ENCODE measurements around the gene PRSS38. TPM values are rescaled to one million over a fixed set of nuclear protein-coding genes. Genes with fewer than 3 reads are reported as not detected.

The PRSS38 gene
- total RNA-seq, 4 donors from 2014 or later = not detected

DNA sequence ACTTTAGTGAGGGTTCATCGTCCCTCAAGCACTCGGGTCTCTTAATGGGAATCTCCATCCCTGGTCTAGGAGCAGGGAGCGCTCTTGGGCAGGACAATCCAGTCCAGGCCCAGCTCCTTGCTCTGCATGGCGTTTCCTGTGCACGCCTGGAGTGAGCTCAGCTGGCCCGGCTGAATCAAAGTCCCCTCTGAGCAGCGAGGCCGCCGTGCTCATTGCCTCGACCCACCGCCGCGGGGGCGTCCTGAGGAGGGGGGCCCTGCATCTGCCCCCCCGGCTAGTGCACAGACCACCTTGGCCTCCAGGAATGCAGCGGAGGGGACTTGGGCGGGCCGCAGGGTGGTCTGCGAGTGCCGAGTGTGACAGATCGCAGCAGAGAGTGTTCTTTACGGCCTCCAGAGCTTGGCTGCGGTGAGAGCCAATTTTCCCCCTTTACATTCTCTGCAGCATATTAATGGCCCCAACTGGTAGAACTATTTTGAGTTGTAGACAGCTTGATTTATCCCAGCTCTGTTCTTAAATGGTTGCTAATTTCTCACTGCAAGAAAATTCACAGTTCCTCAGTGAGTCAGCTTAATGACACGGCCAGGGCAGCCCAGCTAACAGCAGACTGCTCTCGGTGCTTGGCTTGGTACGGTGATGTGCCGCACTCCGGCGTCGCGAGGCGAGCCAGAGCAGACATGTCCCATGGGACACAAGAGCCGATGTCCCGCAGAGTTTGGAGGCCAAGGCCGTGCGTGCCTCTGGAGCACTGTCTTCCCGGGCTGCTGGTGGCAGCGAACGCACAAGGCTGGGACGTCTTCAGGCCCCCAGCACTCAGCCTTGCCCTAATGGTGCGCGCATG is 40.4 kb upstream of the PRSS38 start:
- Histone ChIP-seq H3K4me3 (no peak overlapping the region), H3K4me1 (peaks cover 0 to 21% (median 0%) of the 10 kb centered on the region in 3 donors), H3K27me3 (no peaks in the 10 kb centered on the region), H3K27ac (peak overlapping the region in 3 of 4 donors; percentile 42 to 59 (median 50)), H3K36me3 (peaks cover 0 to 69% of the 10 kb centered on the region in 2 donors), H3K9me3 (no peaks in the 10 kb centered on the region)
- WGBS, 2 donors (ENCODE audit: low coverage in 1 of 2) = 37 to 86% methylated on average over 4 to 20 of the region's 42 CpGs
- TF ChIP-seq EP300 (IDR thresholded peaks at IDR 0.05) (no peak), POLR2AphosphoS5 (IDR thresholded peaks at IDR 0.05) (peak; percentile 58)
- peak; percentile 63 for ATAC-seq

DNA sequence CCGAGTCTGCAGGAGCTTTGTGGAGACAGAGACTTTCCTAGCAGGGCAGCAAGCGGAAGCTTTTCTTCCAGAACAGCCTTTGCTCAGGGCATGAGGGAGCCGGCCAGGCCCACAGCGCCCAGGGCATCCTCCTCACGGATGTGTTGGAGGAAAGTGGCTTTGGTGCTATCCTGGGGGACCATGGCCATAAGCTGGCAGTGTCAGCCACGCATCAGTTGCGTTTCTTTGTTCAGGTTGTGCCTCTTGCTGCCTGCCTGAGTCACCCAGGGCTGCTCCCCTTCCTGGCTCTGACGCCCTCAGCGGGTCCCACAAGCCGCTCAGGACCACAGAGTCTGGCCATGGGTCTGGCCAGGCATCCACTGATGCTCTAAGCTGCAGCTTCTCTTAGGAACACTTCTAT is 39.6 kb upstream of the PRSS38 start:
- TF ChIP-seq POLR2A (IDR thresholded peaks at IDR 0.05) = no peak
- no peak for TF ChIP-seq EP300 (IDR thresholded peaks at IDR 0.05)
- no peak for TF ChIP-seq CTCF (IDR thresholded peaks at IDR 0.05)
- no peak for TF ChIP-seq POLR2AphosphoS5 (IDR thresholded peaks at IDR 0.05)
- peaks cover 0 to 21% (median 0%) of the 10 kb centered on the region in 3 donors for H3K4me1 ChIP-seq
- H3K27ac ChIP-seq = peak overlapping the region in 2 of 4 donors; percentile 42 to 59
- WGBS, 2 donors (ENCODE audit: low coverage in 1 of 2) = 91 to 100% methylated on average over 1 to 4 of the region's 10 CpGs
- H3K27me3 ChIP-seq = no peaks in the 10 kb centered on the region
- no peak for ATAC-seq
- H3K4me3 ChIP-seq = no peak overlapping the region
- no peaks in the 10 kb centered on the region for H3K9me3 ChIP-seq
- H3K36me3 ChIP-seq = peaks cover 0 to 69% of the 10 kb centered on the region in 2 donors

- Histone ChIP-seq H3K36me3 (peaks cover 0 to 69% of the 10 kb centered on the region in 2 donors), H3K9me3 (no peaks in the 10 kb centered on the region), H3K4me1 (peaks cover 0 to 21% (median 0%) of the 10 kb centered on the region in 3 donors), H3K4me3 (no peak overlapping the region), H3K27ac (no peak overlapping the region), H3K27me3 (no peaks in the 10 kb centered on the region)
- TF ChIP-seq POLR2A (IDR thresholded peaks at IDR 0.05) (no peak), CTCF (IDR thresholded peaks at IDR 0.05) (no peak), EP300 (IDR thresholded peaks at IDR 0.05) (no peak), POLR2AphosphoS5 (IDR thresholded peaks at IDR 0.05) (no peak)
- WGBS, 2 donors (ENCODE audit: low coverage in 1 of 2) = 36 to 85% methylated on average over 2 to 3 of the region's 7 CpGs
- no peak for ATAC-seq
Observed at GRCh38 chr1:227776331-227776771, 39.1 kb upstream of the PRSS38 start.

GRCh38 chr1:227777156-227777555 is 38.3 kb upstream of the PRSS38 start:
- TF ChIP-seq CTCF (IDR thresholded peaks at IDR 0.05) = no peak
- TF ChIP-seq POLR2A (IDR thresholded peaks at IDR 0.05) = no peak
- TF ChIP-seq EP300 (IDR thresholded peaks at IDR 0.05) = no peak
- no peak for TF ChIP-seq POLR2AphosphoS5 (IDR thresholded peaks at IDR 0.05)
- no peak overlapping the region for H3K4me3 ChIP-seq

DNA sequence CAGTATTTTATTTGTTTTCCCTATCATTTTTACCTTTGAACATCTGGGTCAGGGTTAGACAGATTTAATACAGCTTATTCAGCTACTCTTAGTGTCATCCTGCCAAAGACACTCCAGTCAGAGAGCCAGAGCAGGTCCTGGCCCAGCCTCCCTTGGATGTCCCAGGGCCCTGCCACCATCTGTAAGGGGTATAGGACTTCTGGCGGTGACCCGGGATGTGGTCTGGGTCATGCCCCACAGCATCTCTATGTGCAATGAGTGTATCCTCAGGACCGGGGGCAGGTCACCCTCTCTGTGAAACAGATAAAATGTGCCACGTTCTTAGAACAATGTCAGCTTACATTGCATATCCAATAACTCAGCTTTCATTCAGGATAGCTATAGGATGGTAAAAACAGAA is 37.8 kb upstream of the PRSS38 start:
- WGBS, 2 donors (ENCODE audit: low coverage in 1 of 2) = 94 to 100% methylated on average over 2 of the region's 4 CpGs
- no peaks in the 10 kb centered on the region for H3K27me3 ChIP-seq

More at GRCh38 chr1:227777156-227777555, 38.3 kb upstream of the PRSS38 start:
- peaks cover 0 to 68% of the 10 kb centered on the region in 2 donors for H3K36me3 ChIP-seq
- H3K4me1 ChIP-seq = peaks cover 0 to 21% (median 0%) of the 10 kb centered on the region in 3 donors
- no peaks in the 10 kb centered on the region for H3K9me3 ChIP-seq
- H3K27ac ChIP-seq = no peak overlapping the region
- no peak for ATAC-seq
- H3K27me3 ChIP-seq = no peaks in the 10 kb centered on the region
- 79 to 91% methylated on average over 7 to 11 of the region's 11 CpGs for WGBS, 2 donors (ENCODE audit: low coverage in 1 of 2)

More for the DNA sequence above, 37.8 kb upstream of the PRSS38 start:
- ATAC-seq = no peak
- TF ChIP-seq POLR2AphosphoS5 (IDR thresholded peaks at IDR 0.05) (no peak), EP300 (IDR thresholded peaks at IDR 0.05) (no peak), POLR2A (IDR thresholded peaks at IDR 0.05) (no peak), CTCF (IDR thresholded peaks at IDR 0.05) (no peak)
- Histone ChIP-seq H3K36me3 (peaks cover 0 to 67% of the 10 kb centered on the region in 2 donors), H3K9me3 (no peaks in the 10 kb centered on the region), H3K4me3 (no peak overlapping the region), H3K27ac (no peak overlapping the region), H3K4me1 (peaks cover 0 to 21% (median 0%) of the 10 kb centered on the region in 3 donors)

All from gastroesophageal sphincter (tissue), 4 donors.